ENCODE data around the gene PARP8.
"Not testable (repeated sequence)": the region's sequence is repeated elsewhere in the genome, so short reads cannot be mapped to it uniquely, and the experiment has no call there.

Gene PARP8, protein sequence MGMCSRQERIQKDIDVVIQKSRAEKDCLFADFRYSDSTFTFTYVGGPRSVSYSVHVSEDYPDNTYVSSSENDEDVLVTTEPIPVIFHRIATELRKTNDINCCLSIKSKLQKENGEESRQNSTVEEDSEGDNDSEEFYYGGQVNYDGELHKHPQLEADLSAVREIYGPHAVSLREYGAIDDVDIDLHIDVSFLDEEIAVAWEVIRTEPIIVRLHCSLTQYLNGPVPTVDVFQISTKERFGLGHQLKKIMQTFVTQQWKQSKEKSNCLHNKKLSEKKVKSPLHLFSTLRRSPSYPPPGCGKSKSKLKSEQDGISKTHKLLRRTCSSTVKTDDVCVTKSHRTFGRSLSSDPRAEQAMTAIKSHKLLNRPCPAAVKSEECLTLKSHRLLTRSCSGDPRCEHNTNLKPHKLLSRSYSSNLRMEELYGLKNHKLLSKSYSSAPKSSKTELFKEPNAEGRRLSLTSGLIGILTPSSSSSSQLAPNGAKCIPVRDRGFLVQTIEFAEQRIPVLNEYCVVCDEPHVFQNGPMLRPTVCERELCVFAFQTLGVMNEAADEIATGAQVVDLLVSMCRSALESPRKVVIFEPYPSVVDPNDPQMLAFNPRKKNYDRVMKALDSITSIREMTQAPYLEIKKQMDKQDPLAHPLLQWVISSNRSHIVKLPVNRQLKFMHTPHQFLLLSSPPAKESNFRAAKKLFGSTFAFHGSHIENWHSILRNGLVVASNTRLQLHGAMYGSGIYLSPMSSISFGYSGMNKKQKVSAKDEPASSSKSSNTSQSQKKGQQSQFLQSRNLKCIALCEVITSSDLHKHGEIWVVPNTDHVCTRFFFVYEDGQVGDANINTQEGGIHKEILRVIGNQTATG

DNA sequence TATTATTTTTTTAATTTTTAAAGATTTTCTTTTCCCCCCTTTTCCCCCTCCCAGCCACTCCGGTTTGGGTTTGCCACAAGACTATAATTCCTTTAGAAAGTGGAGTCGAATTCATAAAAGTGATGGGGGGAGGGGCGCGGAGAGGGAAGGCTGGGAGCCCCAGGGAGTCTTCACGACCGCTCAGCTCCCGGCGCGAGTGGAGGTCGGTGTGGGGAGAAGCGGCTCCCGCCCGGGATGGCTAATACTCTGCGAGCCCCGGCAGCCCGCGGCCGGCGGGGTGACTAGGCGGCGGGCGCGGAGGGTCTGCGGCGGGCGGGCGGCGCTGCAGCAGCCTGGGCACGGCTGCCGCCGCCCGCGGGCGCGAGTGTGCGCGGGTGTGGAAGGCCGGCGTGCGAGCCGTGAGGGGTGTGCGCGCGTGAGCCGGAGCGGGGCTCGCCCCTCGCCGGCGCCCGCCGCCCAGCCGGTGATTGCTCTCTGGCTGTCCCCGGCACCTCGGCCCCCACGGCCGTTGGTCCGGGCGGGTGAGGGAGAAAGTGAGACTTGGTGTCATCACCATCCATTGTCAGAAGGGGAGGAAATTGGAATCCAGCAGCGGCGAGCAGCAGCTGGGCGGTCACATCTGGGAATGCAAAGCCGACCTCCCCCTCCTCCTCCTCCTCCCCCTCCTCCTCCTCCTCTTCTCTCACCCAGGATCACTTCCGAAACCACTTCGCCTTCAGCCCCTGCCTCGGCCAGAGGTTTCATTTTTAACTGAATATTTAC lies at the start of gene PARP8:
Gene PARP8, plus strand, starts transcription at position 377 of the 762 bp plus-strand sequence. CDS start 459 bp downstream, outside the sequence.
- DNase-seq = no peak

DNA sequence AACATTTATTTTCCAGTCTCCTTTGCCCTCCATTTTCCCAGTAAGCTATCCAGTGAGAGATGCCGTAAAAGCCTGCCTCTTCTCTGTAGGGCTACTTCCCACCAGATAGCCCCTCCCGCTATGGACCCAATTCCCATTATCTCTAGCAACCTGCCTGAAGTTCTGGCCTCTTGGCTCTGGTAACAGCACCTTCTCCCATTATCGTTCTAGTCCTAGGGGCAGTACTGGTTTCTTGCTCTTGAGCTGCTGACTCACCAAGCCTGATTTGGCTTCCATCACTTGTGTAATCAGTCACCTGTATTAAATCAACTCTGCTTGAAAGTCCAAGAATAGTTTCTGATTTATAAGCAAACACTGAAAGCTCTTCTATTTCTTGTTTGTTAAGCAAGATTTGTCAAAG lies 42.8 kb upstream of the PARP8 start:
- no peak for DNase-seq

DNA sequence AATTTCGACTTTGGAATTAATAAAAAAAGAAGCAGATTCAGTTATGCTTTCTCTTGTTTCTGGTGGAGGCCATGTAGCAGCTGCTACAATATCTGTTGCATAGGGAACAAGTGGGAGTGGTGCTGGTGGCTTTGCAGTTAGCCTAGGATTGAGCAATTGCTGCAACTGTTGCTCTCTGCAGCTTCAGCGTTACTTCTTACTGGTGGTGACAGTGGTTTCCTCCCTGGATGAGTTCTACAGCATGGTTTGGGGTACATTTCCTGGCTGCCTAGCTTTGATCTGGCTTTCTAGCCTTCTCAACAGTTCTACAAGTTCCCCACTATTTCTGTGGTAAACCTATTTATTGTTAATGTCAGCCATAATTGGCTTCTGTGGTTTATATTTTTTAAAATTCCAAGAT lies 31.6 kb upstream of the PARP8 start:
- DNase-seq = not testable (repeated sequence)

DNA sequence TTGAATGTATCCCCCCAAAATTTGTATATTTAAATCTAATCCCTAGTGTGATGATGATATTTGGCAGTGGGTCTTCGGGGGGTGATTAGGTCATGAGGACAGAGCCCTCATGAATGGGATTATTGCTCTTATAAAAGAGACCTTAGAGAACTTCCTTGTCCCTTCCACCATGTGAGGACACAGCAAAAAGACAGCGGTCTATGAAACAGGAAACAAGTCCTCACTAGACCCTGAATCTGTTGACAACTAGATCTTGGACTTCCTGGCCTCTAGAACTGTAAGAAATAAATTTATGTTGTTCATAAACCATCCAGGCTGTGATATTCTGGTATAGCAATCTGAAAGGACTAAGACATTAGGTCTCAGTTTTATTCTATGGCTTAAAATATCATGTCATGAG lies 28.9 kb upstream of the PARP8 start:
- DNase-seq = not testable (repeated sequence)

DNA sequence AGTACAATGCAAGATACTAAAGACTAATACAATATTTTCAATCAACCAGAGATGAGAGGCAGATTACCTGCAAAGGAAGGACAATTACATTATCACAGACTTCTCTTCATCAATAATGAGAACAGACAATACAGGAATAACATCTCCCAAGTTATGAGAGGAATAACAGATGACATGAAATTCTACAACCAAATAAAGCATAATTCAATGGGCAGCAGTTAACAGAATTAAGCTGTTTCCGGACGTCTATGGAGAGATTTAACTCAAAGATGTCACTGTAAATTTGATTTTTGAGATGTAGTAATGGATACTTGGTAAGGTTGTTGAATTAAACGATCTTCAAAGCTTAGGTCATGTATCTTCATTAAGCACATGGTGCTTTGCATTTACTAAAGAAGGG lies 19.8 kb upstream of the PARP8 start:
- DNase-seq = no peak

DNA sequence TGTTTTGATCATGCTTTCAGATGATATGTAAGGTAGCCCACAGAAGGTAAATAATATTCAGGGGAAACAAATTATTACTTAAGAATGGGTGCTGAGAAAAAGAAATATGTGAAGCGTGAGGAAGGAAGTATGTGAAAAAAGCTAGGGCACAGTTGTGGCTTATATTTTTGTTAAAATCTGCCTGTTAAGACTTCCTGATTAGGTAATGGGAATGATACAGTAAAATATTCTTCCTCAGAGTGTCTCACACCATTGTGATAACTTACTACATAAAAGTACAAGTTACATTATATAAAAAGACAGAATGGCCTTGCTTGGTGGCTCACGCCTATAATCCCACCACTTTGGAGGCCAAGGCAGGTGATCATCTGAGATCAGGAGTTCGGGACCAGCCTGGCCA lies 18.7 kb upstream of the PARP8 start:
- DNase-seq = no peak

DNA sequence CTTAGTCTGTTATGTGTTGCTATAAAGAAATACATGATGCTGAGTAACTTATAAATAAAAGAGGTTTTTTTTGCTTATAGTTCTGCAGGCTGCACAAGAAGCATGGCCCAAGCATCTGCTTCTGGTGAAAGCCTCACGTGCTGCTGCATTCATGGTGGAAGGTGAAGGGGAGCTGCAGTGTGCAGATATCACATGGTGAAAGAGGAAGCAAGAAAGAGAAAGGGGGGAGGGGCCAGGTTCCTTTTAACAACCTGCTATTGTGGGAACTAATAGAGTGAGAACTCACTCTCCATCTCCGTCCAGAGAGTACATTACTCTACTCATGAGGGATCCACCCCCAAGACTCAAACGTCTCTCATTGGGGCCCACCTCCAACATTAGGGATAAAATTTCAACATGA lies 12.5 kb upstream of the PARP8 start:
- no peak for DNase-seq

DNA sequence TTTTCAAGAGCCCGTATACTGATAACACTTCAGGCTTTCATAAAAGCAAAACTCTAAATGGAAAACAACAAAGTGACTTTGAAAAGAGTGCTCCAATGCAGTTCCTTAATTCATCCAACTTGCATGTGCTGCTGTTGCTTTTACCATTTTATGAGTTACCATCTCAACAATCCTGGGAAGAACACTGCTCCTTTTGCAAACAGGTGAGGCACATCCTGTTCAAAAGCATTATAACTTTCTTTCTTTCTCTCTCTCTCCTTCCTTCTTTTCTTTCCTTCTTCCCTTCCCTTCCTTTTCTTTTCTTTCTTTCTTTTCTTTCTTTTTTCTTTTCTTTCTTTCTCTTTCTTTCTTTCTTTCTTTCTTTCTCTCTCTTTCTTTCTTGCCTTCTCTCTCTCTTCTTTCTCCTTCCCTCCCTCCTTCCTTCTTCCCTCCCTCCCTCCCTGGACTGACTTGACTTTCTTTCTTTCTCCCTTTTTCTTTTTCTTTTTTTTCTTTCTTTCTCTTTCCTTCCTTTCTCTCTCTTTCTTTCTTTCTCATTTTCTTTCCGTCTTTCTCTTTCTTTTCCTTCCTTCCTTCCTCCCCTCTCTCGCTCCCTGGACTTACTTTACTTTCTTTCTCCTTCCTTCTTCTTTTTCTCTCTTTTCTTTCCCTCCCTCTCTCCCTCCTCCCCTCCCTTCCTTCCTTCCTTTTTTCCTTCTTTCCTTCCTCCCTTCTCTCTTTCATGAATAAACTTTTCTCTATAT lies 11.2 kb upstream of the PARP8 start:
- DNase-seq = no peak

DNA sequence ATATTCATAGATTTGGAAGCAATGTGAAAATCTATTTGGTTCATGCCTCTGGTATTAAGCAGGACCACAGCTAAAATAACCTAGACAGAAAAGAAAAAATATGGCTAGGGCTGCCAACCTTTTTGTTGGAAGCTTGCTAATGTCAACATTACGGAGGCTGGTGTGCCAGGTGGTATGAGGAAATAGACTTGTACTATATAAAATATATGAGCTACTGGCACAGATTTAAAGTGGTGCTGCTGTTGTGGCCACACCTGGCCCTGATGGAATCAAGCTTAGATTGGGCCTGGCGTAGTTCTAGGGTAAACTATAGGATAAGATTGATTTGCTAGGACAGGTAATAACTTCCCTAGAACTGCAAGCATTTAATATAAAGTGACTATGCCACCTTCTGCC lies 10.6 kb upstream of the PARP8 start:
- DNase-seq = peak; percentile 49

DNA sequence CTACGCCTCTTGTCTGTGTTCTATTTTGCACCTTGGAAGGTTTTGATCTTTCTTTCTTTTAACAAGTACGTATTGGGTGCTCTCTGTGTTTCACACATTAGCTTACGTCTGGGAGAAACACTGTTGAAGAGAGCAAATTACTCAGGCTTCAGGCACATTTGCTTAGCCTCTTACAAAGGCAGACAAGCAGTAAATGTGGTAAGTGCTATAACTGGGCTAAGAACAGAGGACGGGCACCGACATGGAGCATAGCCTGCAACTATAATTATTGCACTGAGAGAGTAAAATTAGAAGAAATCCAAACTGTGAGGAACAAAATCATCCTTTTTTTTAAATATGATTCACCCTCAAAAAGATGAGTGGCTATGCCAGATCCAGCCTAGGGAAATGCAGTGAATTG lies 9.4 kb upstream of the PARP8 start:
- no peak for DNase-seq

DNA sequence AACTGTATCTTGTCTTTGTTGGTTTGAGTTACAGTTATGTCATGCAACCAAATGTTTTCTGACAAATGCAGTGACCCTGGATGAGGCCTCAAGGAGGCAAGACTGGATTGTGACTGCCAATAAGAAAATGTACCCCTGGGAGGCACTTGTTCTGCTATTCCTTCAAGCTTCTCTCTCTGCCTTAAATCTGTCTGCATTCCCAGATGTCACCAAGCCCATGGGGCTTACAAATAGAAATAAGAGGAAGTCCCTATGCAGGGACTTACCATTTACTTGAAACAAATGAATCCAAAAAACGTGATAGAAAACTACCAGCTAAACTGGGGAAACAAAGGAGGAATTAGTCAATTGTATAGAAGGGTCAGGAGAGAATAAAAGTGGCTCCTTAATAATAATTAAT lies 8.2 kb upstream of the PARP8 start:
- no peak for DNase-seq

DNA sequence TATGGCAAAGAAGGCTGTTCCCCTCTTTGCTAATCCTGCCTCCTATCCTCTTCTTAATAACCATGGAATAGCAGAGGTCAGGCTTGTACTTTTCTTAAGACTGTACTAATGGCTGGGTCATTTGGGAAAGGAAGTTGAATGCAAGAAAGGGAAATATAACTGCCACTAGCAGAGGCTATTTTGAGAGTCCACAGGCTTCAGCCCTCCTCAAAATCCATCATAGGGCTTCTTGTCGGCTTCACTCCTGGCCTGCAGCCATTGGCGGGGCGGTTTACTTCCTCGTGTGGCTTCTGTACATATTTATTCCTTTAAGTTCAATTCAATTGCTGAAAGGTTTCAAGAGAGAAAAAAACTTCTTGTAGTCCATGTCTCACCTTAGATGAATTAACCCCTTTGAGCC lies 2.8 kb upstream of the PARP8 start:
- no peak for DNase-seq

DNA sequence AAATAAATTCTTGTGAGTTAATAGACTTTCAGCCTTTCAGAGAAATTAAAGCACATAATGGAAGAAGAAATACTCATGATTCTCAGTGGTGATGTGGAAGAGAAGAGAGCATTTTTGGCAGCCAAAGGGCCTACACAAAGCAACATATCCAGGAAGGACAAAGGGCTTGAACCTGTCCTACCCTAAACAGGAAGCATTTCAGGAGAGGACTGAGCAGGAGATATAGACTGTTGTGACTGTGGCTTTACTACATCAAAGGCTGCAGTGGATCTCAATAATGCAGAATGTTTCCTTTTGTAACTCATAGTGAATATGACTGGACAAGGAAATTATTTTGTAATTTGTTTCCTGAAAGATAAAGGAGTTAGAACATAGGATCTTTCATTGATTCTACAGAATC lies 1.3 kb upstream of the PARP8 start:
- DNase-seq = no peak

DNA sequence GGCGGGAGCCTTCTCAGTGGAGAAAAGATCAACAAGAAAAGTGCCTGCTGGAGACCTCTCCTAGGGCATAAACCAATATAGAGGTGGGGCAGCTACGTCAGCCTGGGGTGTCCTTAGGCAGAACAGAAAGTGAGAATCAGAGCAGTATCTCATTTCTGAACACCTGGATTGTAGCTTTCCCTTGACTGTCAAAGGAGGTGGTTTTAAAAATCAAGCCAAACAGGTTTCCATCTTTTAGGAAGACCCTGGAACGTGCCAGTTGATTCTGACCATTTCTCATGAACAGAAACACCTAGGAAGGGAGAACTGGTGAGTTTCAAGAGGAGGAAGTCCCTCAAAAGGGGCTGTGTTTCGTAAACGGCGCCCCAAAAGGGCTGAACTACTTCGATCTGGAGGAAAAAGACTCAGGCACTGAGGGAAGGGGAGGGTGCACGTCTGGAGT lies 655 bp upstream of the PARP8 start:
- not testable (repeated sequence) for DNase-seq

DNA sequence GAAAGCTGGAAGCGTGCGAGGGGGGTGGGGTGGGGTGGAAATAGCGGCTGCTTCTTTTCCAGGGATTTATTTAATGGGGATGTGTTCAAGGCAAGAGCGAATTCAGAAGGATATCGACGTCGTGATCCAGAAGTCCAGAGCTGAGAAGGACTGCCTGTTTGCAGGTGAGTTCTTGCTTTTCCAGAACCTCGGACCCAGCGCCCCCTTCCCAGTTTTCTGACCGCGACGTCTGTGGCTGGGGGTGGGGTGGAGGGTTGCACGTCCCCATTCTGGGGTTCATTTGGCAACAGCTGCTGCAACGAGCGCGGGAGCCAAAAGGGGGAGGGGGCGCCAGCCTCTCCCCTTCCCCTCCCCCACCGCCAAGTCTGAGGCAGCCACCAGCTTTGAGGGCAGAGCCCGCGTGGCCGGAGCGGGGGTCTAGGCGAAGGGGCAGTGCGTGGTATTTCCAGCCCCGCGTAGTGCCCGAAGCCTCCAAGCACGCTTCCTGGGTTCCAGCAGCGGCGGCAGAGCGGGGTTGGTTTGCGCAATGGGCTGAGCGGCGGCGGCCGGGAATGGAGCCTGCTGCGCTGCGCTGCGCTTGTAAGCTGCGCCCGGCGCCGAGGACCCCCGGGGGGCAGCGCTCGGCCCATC lies 701 bp downstream of the PARP8 start:
- no peak for DNase-seq

DNA sequence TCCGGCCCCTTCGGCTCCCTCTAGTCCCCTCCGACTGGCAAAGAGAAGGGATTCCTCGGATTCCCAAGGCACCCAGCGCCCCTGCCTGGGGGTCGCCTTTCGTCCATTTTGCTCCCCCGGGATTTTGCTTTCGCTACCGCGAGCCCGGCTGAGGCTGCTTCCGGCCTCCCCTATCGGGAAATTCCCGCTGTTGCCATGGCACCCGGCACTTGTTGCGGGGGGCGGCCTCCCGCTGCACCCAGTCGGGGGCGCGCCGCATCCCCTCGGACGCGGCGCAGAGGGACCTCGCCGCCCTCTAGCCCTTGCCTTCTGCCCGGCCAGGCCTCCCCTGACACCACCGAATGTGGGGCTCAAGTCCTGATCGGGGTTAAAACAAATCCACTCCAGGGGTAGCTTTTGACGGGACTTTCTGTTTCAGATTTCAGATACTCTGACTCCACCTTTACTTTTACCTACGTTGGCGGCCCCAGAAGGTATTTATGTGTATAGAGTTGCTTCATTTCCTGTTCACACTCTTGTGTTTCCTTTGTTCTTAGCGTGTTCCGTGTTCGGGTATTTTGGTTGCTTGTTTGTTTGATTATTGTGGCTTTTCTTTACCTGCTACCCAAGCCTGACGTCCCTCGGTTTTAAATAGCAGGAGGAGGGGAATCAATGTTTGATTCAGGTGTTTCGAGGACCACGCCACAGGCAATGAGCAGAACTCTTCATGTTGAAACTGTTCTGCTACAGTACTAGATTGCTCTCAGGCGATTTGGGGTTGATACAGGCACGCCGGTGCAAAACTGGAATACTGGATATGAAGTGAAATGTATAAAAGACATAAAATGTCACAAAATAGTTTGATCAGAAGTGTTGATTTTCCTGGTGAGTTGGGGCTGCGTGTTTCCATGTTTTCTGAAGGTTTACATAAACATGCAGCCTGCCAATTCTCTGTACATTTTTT lies 1.5 kb downstream of the PARP8 start:
- DNase-seq = peak; percentile 23

DNA sequence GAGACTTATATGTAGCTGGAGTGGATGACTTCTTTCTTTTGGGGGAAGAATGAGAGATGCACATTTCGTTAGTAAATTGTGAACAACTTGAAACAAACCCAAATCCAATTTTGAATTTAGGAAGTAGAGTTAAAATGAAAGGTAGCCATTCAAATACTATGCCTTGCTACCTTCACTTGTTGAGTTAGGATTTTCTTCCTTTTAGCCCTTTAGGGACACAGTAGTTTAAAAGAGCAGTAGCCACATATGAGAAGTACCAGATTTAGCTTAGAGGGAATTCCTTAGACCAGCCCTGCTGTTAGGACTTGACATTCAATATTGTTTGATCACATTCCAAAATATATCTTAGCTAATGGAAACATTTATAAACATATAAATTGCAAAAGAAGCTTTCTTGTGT lies 2.2 kb downstream of the PARP8 start:
- DNase-seq = not testable (repeated sequence)

DNA sequence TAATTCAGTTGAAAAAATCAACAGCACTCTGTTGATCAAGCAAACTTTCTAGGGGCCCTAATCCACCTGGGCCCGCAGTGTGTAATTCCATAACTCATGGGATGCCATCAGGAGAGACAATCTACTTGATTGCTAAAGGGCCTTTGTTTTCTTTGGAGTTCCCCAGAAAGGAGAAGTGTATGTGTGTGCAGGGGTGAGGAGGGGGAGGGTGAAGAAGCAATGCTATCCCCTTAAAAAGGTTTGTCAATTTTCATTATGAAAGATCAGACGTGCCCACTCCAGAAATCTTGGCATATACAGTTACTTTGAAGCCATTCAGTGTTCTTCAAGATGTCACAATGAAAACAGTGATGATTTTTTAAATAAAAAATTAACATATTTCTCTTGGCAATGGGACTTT lies 6.2 kb downstream of the PARP8 start:
- DNase-seq = no peak

DNA sequence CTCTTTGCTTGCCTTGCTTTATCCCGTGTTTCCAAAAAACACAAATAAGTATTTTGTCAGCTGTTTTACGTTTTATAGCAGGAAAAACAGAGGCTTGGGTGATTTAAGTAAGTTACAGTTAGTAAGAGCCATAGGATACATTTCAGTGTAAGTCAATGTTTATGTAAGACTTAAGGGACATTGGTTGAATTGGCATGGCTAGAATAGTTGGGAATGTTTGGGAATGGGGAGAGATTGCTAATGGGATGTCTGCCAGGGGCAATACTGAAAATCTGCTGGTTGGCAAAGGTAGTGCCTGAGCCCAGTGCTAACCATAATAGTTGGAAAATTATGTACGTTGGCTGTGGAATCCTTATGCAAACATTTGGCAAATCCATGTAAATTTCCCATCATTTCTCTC lies 7.0 kb downstream of the PARP8 start:
- DNase-seq = not testable (repeated sequence)

DNA sequence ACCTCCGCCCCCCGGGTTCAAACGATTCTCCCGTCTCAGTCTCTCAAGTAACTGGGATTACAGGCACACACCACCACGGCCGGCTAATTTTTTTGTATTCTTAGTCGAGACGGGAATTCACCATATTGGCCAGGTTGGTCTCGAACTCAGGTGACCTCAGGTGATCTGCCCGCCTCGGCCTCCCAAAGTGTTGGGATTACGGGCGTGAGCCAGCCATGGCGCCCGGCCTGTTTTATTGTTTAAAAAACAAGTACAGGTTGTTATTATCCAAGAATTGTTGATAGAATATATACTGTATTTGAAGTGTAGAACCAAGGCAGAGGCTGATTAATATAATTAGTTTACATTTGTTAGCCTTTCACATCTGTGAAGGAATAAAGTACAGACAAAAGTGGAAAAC lies 8.9 kb downstream of the PARP8 start:
- DNase-seq = no peak

DNA sequence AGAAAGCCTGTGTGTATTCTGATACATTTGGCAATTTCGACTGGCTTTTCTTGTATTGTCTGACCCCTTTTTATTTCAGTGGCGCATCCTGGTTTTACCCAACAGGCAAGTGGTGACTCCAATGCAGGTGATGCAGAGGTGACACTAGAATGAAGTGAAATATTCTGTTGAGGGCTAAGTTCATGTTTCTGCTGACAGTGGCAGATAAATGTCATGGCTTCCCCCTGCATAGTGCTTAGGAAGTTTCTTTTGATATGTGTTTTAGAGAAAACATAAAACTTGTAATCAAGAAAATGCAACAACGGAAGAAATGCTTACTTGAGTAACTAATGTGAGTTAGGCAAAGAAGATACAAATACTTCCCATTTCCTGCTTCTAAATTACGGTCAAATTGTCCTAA lies 13.1 kb downstream of the PARP8 start:
- not testable (repeated sequence) for DNase-seq

Data from NCI-H1105 (cell line).